CD4-positive, alpha-beta memory T cell (primary cell): ENCODE results near the gene INPP5A. TPM values are rescaled to one million over a fixed set of nuclear protein-coding genes. Genes with fewer than 3 reads are reported as not detected.

Source experiments
- CTCF ChIA-PET: fragments of 350-600 bp; sonication (Branson Sonifier 250); formaldehyde crosslinking; loops from one replicate; lab custom pipeline; 2021; ENCODE audit warnings: inconsistent platforms; ENCODE audit not compliant: partially characterized antibody; lab: Charles Lee
- POLR2A ChIA-PET: fragments of 350-600 bp; sonication (Branson Sonifier 250); formaldehyde crosslinking; loops from one replicate; lab custom pipeline; 2021; ENCODE audit not compliant: partially characterized antibody; lab: Charles Lee
- DNase-seq, 5 donors: peaks; one replicate each; pipeline versions ENCODE4 v3.0.0 to v3.0.0-alpha.2; 2020 to 2022; ENCODE audit warnings: mixed read lengths in 1 of 5
- H3K27ac ChIP-seq: one replicate; pipeline ENCODE4 v1.7.0; 2013; ENCODE audit warnings: low read depth, low read length
- H3K27me3 ChIP-seq: 2 replicates; pipeline ENCODE4 v1.7.0; 2013; ENCODE audit warnings: mild to moderate bottlenecking, low read length, moderate library complexity; ENCODE audit not compliant: insufficient read depth
- H3K36me3 ChIP-seq: 2 replicates; pipeline ENCODE4 v1.7.0; 2013; ENCODE audit warnings: mild to moderate bottlenecking, low read length, moderate library complexity; ENCODE audit not compliant: insufficient read depth
- H3K4me1 ChIP-seq: 2 replicates; pipeline ENCODE4 v1.7.0; 2013; ENCODE audit warnings: mild to moderate bottlenecking, low read length, moderate library complexity; ENCODE audit not compliant: insufficient read depth
- H3K4me3 ChIP-seq, 2 donors: one replicate each; pipeline ENCODE4 v1.7.0; 2013; ENCODE audit warnings: low read length in 2 of 2, mild to moderate bottlenecking in 1 of 2
- H3K9me3 ChIP-seq, 2 donors: one replicate each; pipeline ENCODE4 v1.7.0; 2013; ENCODE audit warnings: low read length in 2 of 2, control low read depth in 1 of 2; ENCODE audit not compliant: control insufficient read depth in 1 of 2
- H3K27ac Mint-ChIP-seq, 7 donors: one replicate each; pipeline ENCODE4 v1.8.0; 2020 to 2021; ENCODE audit warnings: mixed read lengths in 7 of 7, mild to moderate bottlenecking in 6 of 7, inconsistent platforms in 3 of 7, moderate library complexity in 3 of 7
- H3K27me3 Mint-ChIP-seq, 2 donors: one replicate each; pipeline ENCODE4 v1.8.0; 2020 to 2021; ENCODE audit warnings: mixed read lengths in 2 of 2
- H3K36me3 Mint-ChIP-seq, 2 donors: one replicate each; pipeline ENCODE4 v1.8.0; 2020 to 2021; ENCODE audit warnings: mixed read lengths in 2 of 2, inconsistent platforms in 1 of 2, mild to moderate bottlenecking in 1 of 2
- H3K4me1 Mint-ChIP-seq, 4 donors: one replicate each; pipeline ENCODE4 v1.8.0; 2020 to 2021; ENCODE audit warnings: mixed read lengths in 4 of 4, mild to moderate bottlenecking in 1 of 4
- H3K4me3 Mint-ChIP-seq, 8 donors: one replicate each; pipeline ENCODE4 v1.8.0; 2020 to 2021; ENCODE audit warnings: mixed read lengths in 8 of 8, mild to moderate bottlenecking in 7 of 8, moderate library complexity in 6 of 8, inconsistent platforms in 3 of 8
- H3K9me3 Mint-ChIP-seq, 8 donors: one replicate each; pipeline ENCODE4 v1.8.0; 2020 to 2021; ENCODE audit warnings: mixed read lengths in 8 of 8, mild to moderate bottlenecking in 5 of 8, inconsistent platforms in 3 of 8, moderate library complexity in 1 of 8
- intact Hi-C: fragments of 100-400 bp; cut with micrococcal nuclease; formaldehyde crosslinking; loops from one replicate; pipeline ENCODE4 v1.15.1; 2023
- polyA plus RNA-seq, 2 donors: library from polyadenylated mRNA; unstranded; fragments of 300-500 nt; fragmentation: Illumina TruSeq; gene quantifications; one replicate each; pipeline ENCODE4 v1.2.3, GENCODE V29; 2021
- total RNA-seq, 2 experiments: library from RNA; stranded (reverse); gene quantifications; one replicate each; pipeline ENCODE4 v1.2.3, GENCODE V29; 2021

INPP5A gene
- total and polyA plus RNA-seq, 4 experiments from 2014 or later, result 0.61 to 19.3 (median 10.8) TPM

DNA sequence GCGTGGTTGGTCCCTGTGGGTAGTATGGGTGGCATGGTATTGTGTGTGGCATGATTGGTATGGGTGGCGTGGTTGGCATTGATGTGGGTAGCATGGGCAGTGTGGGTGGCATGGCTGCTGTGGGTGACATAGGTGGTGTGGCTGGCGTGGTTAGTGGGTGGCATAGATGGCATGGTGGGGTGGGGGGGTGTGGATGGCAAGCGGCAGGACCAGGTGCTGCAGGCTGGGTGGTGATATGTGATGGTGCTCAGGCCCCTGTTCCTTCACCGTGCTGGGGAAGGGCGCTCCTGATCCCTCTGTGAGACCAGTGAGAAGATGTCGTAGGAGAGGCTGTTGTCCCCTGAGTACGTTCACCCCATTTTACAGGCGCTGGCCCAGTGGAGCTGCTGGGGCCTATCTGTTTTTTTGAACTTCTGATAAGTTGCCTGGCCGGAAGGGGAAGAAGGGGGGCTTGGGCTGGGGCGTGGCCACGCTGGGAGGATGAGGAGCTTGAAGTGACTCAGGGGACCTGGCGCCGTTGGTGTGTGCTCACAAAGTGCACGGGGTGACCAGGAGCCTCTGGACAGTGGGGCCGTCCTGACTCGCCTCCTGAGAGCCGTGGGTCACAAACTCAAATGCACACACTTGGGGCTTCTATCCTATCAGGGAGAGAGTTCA, 17.5 kb downstream of the INPP5A start:
- Mint-ChIP-seq H3K36me3 (no peaks in the 10 kb centered on the region), H3K27ac (no peak overlapping the region), H3K9me3 (no peaks in the 10 kb centered on the region), H3K4me3 (peak overlapping the region in 1 of 8 donors; percentile 25), H3K4me1 (peaks cover 26 to 43% (median 27%) of the 10 kb centered on the region in 4 donors), H3K27me3 (no peaks in the 10 kb centered on the region)
- Histone ChIP-seq H3K36me3 (no peaks in the 10 kb centered on the region), H3K9me3 (no peaks in the 10 kb centered on the region), H3K4me3 (no peak overlapping the region), H3K4me1 (peaks cover 50% of the 10 kb centered on the region), H3K27ac (no peak overlapping the region), H3K27me3 (no peaks in the 10 kb centered on the region)
- POLR2A ChIA-PET, result interaction anchor here (2.0 kb wide), 1 partner anchor 16 kb away, joined by 7 read pairs; no protein-coding TSS in a partner anchor
- CTCF ChIA-PET, result interaction anchor here (1.0 kb wide), 1 partner anchor 19 kb away, joined by 5 read pairs; no protein-coding TSS in a partner anchor
- intact Hi-C loops, result no loop called here
- peak in 2 of 5 donors; percentile 33 to 59 for DNase-seq

- no peaks in the 10 kb centered on the region for H3K36me3 Mint-ChIP-seq
Measured at GRCh38 chr10:132555648-132556575, 18.3 kb downstream of the INPP5A start.

GRCh38 chr10:132556994-132557441, 19.4 kb downstream of the INPP5A start:
- Mint-ChIP-seq H3K27ac (peak overlapping the region in 2 of 7 donors; percentile 14 to 44), H3K27me3 (no peaks in the 10 kb centered on the region), H3K4me1 (peaks cover 20 to 43% (median 28%) of the 10 kb centered on the region in 4 donors), H3K9me3 (no peaks in the 10 kb centered on the region), H3K4me3 (peak overlapping the region in 2 of 8 donors; percentile 50 to 51), H3K36me3 (no peaks in the 10 kb centered on the region)
- Histone ChIP-seq H3K4me1 (peaks cover 33% of the 10 kb centered on the region), H3K27ac (no peak overlapping the region), H3K36me3 (no peaks in the 10 kb centered on the region), H3K4me3 (no peak overlapping the region), H3K27me3 (no peaks in the 10 kb centered on the region), H3K9me3 (no peaks in the 10 kb centered on the region)
- intact Hi-C loops, result no loop called here
- POLR2A ChIA-PET, result no interaction called here
- CTCF ChIA-PET, result no interaction called here
- DNase-seq, result no peak

More at GRCh38 chr10:132555648-132556575, 18.3 kb downstream of the INPP5A start:
- POLR2A ChIA-PET, result interaction anchor here (2.0 kb wide), 1 partner anchor 17 kb away, joined by 7 read pairs; no protein-coding TSS in a partner anchor
- H3K27me3 Mint-ChIP-seq, result no peaks in the 10 kb centered on the region
- Histone ChIP-seq H3K9me3 (no peaks in the 10 kb centered on the region), H3K4me3 (no peak overlapping the region), H3K27ac (no peak overlapping the region), H3K36me3 (no peaks in the 10 kb centered on the region), H3K27me3 (no peaks in the 10 kb centered on the region), H3K4me1 (peaks cover 44% of the 10 kb centered on the region)
- peak overlapping the region in 3 of 8 donors; percentile 7 to 55 (median 51) for H3K4me3 Mint-ChIP-seq
- intact Hi-C loops, result no loop called here
- H3K4me1 Mint-ChIP-seq, result peaks cover 22 to 48% (median 29%) of the 10 kb centered on the region in 4 donors
- no peaks in the 10 kb centered on the region for H3K9me3 Mint-ChIP-seq
- H3K27ac Mint-ChIP-seq, result peak overlapping the region in 2 of 7 donors; percentile 3 to 55
- CTCF ChIA-PET, result interaction anchor here (1.0 kb wide), 1 partner anchor 20 kb away, joined by 5 read pairs; no protein-coding TSS in a partner anchor
- DNase-seq, result no peak

GRCh38 chr10:132557696-132558515, 20.3 kb downstream of the INPP5A start:
- ChIA-PET CTCF (interaction anchor here (1.0 kb wide), 2 partner anchors 11 to 19 kb away, joined by 3 read pairs; no protein-coding TSS in a partner anchor), POLR2A (no interaction called here)
- intact Hi-C loops, result no loop called here
- H3K27me3 Mint-ChIP-seq, result no peaks in the 10 kb centered on the region
- H3K9me3 Mint-ChIP-seq, result no peaks in the 10 kb centered on the region
- H3K9me3 ChIP-seq, result no peaks in the 10 kb centered on the region
- no peaks in the 10 kb centered on the region for H3K36me3 Mint-ChIP-seq
- no peak overlapping the region for H3K4me3 Mint-ChIP-seq
- peaks cover 20 to 43% (median 28%) of the 10 kb centered on the region in 4 donors for H3K4me1 Mint-ChIP-seq
- H3K36me3 ChIP-seq, result no peaks in the 10 kb centered on the region
- no peak for DNase-seq
- H3K27ac ChIP-seq, result no peak overlapping the region
- H3K27me3 ChIP-seq, result no peaks in the 10 kb centered on the region
- H3K4me3 ChIP-seq, result no peak overlapping the region
- H3K4me1 ChIP-seq, result peaks cover 32% of the 10 kb centered on the region
- H3K27ac Mint-ChIP-seq, result peak overlapping the region in 1 of 7 donors; percentile 36

DNA sequence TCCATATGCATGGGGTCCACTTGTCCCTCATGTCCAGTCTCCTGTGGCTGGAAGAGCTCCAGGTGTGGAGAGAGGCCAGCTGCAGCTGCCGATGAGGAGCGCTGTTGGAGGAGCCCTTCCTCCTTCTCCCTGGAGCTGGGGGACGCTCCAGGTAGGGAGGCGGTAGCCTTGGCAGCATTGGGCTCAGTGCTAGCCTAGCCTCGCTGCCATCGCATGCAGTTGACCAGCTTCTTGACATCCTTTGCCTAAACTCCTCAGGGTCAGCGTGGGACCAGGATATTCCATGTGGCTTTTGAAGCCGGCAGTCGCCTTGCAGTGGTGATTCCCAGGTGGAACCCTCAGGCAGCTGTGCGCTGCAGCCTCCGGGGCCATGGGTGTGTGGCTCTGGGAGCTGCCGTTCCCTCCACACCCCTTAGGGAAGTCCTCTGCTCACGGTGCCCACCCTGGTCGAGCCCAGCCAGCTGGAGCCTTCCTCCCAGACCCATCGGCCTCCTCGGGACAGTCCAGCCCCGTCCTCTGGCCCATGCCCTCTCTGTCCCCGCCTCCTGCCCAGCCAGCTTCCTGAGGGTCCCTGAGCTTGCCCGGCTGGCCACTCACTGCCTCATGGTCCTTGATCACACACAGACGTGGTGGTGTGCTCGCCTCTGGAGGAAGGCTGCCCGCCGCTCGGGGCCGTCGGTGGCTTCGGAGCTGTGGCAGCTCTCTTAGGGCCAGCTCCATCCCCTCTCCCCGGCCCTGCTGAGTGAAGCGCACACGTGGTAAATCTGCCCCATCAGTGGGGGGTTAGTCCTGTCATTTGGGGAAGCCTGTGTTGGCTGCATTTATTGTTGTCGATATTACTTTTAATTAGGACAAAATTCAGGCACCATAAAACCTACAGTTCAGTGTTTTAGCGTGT, 21.2 kb downstream of the INPP5A start:
- Histone ChIP-seq H3K36me3 (no peaks in the 10 kb centered on the region), H3K27ac (no peak overlapping the region), H3K27me3 (no peaks in the 10 kb centered on the region), H3K9me3 (no peaks in the 10 kb centered on the region), H3K4me3 (no peak overlapping the region), H3K4me1 (peaks cover 32% of the 10 kb centered on the region)
- no peak overlapping the region for H3K27ac Mint-ChIP-seq
- no peaks in the 10 kb centered on the region for H3K9me3 Mint-ChIP-seq
- H3K36me3 Mint-ChIP-seq, result no peaks in the 10 kb centered on the region
- H3K27me3 Mint-ChIP-seq, result no peaks in the 10 kb centered on the region
- no peak overlapping the region for H3K4me3 Mint-ChIP-seq
- POLR2A ChIA-PET, result no interaction called here
- CTCF ChIA-PET, result interaction anchor here (1.0 kb wide), 2 partner anchors 10 to 20 kb away, joined by 3 read pairs; no protein-coding TSS in a partner anchor
- intact Hi-C loops, result no loop called here
- H3K4me1 Mint-ChIP-seq, result peaks cover 25 to 49% (median 31%) of the 10 kb centered on the region in 4 donors
- DNase-seq, result no peak

- Mint-ChIP-seq H3K9me3 (peaks cover 0 to 2% (median 0%) of the 10 kb centered on the region in 8 donors), H3K4me3 (no peak overlapping the region), H3K36me3 (no peaks in the 10 kb centered on the region), H3K27ac (peak overlapping the region in 1 of 7 donors; percentile 77), H3K4me1 (peaks cover 30 to 49% (median 32%) of the 10 kb centered on the region in 4 donors), H3K27me3 (no peaks in the 10 kb centered on the region)
- H3K36me3 ChIP-seq, result no peaks in the 10 kb centered on the region
- ChIA-PET POLR2A (no interaction called here), CTCF (no interaction called here)
- no peak overlapping the region for H3K27ac ChIP-seq
- H3K9me3 ChIP-seq, result no peaks in the 10 kb centered on the region
- no peaks in the 10 kb centered on the region for H3K27me3 ChIP-seq
- DNase-seq, result no peak
- no peak overlapping the region for H3K4me3 ChIP-seq
- intact Hi-C loops, result no loop called here
- peaks cover 28% of the 10 kb centered on the region for H3K4me1 ChIP-seq
Measured at GRCh38 chr10:132559538-132559937, 22.0 kb downstream of the INPP5A start.
